ENCODE measurements around the gene PNLDC1. TPM values are rescaled to one million over a fixed set of nuclear protein-coding genes. Genes with fewer than 3 reads are reported as not detected.

Gene PNLDC1, protein sequence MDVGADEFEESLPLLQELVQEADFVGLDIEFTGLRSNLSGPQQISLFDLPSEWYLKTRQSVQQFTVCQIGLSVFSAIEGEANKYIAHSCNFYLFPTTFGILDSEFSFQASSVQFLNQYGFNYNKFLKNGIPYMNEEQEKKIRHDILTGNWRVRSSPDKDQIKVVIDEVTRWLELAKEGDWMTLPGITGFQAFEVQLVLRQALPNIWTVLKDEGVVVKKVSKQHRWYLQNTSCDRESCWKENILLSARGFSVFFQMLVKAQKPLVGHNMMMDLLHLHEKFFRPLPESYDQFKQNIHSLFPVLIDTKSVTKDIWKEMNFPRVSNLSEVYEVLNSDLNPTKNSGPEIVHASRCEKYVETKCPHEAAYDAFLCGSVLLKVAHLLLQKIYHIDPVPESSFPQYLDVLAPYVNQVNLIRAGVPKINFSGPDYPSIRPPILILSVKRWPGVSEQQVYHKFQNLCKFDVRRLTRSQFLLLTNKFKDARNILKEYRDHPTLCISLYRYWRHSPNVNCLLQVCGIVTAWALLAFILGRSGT
- not detected for total RNA-seq

DNA sequence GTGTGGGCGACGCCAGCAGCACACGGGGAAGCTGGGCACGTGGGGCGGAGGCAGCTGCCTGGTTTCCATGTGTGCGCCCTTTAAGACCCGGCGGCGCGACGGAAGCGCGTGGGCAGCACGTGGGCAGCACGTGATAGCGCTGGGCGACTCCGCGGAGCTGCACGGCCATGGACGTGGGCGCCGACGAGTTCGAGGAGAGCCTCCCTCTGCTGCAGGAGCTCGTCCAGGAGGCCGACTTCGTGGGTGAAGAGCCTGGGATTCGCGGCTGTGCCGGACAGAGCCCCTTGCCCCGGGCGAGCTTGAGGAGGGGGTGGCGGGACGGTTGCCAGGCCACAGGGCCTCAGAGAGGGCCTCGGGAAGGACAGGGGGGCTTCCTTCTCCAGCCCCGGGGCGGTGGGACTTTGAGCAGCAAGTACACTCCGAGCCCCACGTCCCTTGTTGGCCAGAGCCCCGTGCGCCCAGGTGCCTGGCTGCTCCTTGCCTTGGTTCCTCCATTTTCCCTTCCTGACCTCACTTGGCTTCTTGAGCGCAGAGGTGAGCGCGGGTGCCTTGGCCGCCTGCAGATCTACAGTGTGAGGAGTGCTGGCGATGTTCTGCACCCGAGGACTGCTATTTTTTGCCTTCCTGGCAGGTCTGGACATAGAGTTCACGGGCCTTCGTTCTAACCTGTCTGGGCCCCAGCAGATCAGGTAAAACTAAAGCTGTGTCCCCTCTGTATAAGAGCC, at the start of gene PNLDC1:
PNLDC1 (plus strand) TSS at position 136 of the 725 bp plus-strand sequence; CDS start at position 168, 32 bp downstream.
- Histone ChIP-seq H3K9me3 (ENCODE audit: control insufficient read depth in 3 of 3, low read length in 3 of 3) (no peaks in the 10 kb centered on the region), H3K36me3 (ENCODE audit: control insufficient read depth in 3 of 3, insufficient read depth in 3 of 3, low read length in 3 of 3) (peaks cover 12 to 28% (median 27%) of the 10 kb centered on the region in 3 donors), H3K4me3 (ENCODE audit: low read length in 3 of 3) (no peak within 1 kb of the TSS), H3K4me1 (ENCODE audit: control insufficient read depth in 3 of 3, insufficient read depth in 3 of 3, low read length in 3 of 3) (no peaks in the 10 kb centered on the region), H3K9ac (ENCODE audit: low read depth in 1 of 3, low read length in 3 of 3) (no peak within 1 kb of the TSS), H3K27me3 (ENCODE audit: control insufficient read depth in 3 of 3, insufficient read depth in 3 of 3, low read length in 3 of 3) (no peaks in the 10 kb centered on the region), H3K27ac (ENCODE audit: low read depth, low read length) (no peak within 1 kb of the TSS)

DNA sequence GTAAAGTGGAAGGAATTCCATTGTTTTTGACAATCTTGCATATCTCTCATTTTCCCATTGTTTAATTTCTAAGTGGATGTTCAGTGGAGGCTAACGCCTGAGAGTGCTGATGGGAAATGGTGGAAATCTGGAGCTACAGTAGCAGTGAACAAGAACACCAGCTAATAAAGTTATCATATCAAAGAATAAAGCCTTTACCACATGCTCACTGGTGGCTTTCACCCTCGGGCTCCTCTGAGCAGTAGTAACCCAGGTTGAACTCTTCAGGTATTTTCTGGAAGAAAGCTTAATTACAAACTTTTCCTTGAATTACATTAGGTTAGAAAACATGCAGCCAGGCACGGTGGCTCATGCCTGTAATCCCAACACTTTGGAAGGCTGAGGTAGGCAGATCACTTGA, 48.6 kb upstream of the PNLDC1 start:
- no peaks in the 10 kb centered on the region for H3K27me3 ChIP-seq (ENCODE audit: control insufficient read depth in 3 of 3, insufficient read depth in 3 of 3, low read length in 3 of 3)
- no peak overlapping the region for H3K9ac ChIP-seq (ENCODE audit: low read depth in 1 of 3, low read length in 3 of 3)
- H3K4me1 ChIP-seq (ENCODE audit: control insufficient read depth in 3 of 3, insufficient read depth in 3 of 3, low read length in 3 of 3) = peaks cover 0 to 5% (median 0%) of the 10 kb centered on the region in 3 donors
- H3K27ac ChIP-seq (ENCODE audit: low read depth, low read length) = no peak overlapping the region
- no peaks in the 10 kb centered on the region for H3K9me3 ChIP-seq (ENCODE audit: control insufficient read depth in 3 of 3, low read length in 3 of 3)
- H3K36me3 ChIP-seq (ENCODE audit: control insufficient read depth in 3 of 3, insufficient read depth in 3 of 3, low read length in 3 of 3) = peaks cover 20 to 59% (median 53%) of the 10 kb centered on the region in 3 donors
- H3K4me3 ChIP-seq (ENCODE audit: low read length in 3 of 3) = no peak overlapping the region

DNA sequence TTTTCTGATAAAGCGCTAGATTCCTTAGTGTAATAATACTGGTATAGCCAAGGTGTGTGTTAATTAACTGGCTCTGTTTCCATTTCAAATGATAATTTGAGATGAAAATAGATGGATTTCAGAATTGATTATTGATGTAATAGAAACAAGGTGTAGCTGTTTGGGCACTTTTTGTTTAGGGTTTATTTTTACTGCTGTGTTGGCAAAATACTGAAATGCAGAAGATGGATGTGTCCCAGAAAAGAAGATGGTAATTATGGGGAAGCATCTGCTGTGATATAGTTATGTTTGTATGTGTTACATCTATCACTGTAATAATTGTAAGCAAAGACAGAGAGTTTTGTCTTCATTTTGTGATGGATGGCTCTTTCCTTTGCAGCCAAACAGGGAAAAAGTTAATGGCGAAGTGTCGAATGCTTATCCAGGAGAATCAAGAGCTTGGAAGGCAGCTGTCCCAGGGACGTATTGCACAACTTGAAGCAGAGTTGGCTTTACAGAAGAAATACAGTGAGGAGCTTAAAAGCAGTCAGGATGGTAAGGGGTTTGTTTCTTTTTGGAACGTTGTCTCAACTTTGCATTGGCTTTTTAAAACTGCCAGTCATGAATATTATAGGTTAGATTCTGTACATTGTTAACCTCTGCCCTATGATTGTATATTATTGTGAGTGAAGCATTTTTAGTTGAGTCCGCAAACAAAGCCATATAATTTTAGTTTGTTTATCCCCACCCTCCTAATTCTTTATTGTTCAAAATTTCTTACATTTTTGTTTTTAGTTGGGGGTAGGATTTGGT, 46.8 kb upstream of the PNLDC1 start:
- no peak overlapping the region for H3K27ac ChIP-seq (ENCODE audit: low read depth, low read length)
- no peak overlapping the region for H3K4me3 ChIP-seq (ENCODE audit: low read length in 3 of 3)
- no peaks in the 10 kb centered on the region for H3K27me3 ChIP-seq (ENCODE audit: control insufficient read depth in 3 of 3, insufficient read depth in 3 of 3, low read length in 3 of 3)
- no peaks in the 10 kb centered on the region for H3K9me3 ChIP-seq (ENCODE audit: control insufficient read depth in 3 of 3, low read length in 3 of 3)
- H3K4me1 ChIP-seq (ENCODE audit: control insufficient read depth in 3 of 3, insufficient read depth in 3 of 3, low read length in 3 of 3) = peaks cover 0 to 5% (median 0%) of the 10 kb centered on the region in 3 donors
- H3K36me3 ChIP-seq (ENCODE audit: control insufficient read depth in 3 of 3, insufficient read depth in 3 of 3, low read length in 3 of 3) = peaks cover 18 to 51% (median 47%) of the 10 kb centered on the region in 3 donors
- H3K9ac ChIP-seq (ENCODE audit: low read depth in 1 of 3, low read length in 3 of 3) = no peak overlapping the region

DNA sequence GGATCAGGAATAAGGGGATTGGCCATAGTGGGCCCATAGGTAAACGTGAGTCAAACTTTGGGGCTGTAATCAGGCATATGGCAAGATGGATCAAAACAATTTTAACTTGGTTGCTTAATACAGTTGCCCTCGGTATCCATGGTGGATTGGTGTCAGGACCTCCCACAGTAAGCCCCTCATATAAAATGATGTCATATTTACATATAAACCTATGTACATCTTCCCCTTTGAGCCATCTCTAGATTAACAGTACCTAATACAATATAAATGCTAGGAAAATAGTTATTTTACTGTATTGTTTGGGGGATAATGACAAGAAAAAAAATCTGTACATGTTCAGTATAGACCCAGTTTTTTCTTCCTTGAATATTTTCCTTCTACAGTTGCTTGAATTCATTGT, 45.7 kb upstream of the PNLDC1 start:
- Histone ChIP-seq H3K4me3 (ENCODE audit: low read length in 3 of 3) (no peak overlapping the region), H3K4me1 (ENCODE audit: control insufficient read depth in 3 of 3, insufficient read depth in 3 of 3, low read length in 3 of 3) (peaks cover 0 to 5% (median 0%) of the 10 kb centered on the region in 3 donors), H3K36me3 (ENCODE audit: control insufficient read depth in 3 of 3, insufficient read depth in 3 of 3, low read length in 3 of 3) (peaks cover 19 to 47% (median 42%) of the 10 kb centered on the region in 3 donors), H3K27ac (ENCODE audit: low read depth, low read length) (no peak overlapping the region), H3K27me3 (ENCODE audit: control insufficient read depth in 3 of 3, insufficient read depth in 3 of 3, low read length in 3 of 3) (no peaks in the 10 kb centered on the region), H3K9me3 (ENCODE audit: control insufficient read depth in 3 of 3, low read length in 3 of 3) (no peaks in the 10 kb centered on the region), H3K9ac (ENCODE audit: low read depth in 1 of 3, low read length in 3 of 3) (no peak overlapping the region)

DNA sequence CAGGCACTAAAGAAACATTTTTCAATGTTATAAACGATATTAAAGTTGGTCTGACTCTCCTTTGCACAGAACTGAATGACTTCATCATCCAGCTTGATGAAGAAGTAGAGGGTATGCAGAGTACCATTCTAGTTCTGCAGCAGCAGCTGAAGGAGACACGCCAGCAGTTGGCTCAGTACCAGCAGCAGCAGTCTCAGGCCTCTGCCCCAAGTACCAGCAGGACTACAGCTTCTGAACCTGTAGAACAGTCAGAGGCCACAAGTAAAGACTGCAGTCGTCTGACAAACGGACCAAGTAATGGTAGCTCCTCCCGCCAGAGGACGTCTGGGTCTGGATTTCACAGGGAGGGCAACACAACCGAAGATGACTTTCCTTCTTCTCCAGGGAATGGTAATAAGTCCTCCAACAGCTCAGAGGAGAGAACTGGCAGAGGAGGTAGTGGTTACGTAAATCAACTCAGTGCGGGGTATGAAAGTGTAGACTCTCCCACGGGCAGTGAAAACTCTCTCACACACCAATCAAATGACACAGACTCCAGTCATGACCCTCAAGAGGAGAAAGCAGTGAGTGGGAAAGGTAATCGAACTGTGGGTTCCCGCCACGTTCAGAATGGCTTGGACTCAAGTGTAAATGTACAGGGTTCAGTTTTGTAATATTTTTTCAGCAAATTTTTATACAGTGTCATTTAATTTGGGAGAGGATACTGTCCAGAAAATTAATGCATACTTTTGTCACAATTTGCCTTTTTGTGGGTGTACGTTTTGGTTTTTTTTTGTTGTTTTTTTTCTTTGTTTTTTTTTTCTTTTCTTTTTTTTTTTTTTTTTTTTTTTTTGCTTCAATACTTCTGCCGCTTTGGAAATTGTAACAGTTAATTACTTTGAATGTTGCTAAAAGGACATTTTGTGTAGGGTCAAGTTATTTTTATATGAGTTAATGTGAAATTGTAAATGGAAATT, 44.8 kb upstream of the PNLDC1 start:
- no peak overlapping the region for H3K27ac ChIP-seq (ENCODE audit: low read depth, low read length)
- H3K4me1 ChIP-seq (ENCODE audit: control insufficient read depth in 3 of 3, insufficient read depth in 3 of 3, low read length in 3 of 3) = peaks cover 0 to 5% (median 0%) of the 10 kb centered on the region in 3 donors
- peaks cover 19 to 44% (median 42%) of the 10 kb centered on the region in 3 donors for H3K36me3 ChIP-seq (ENCODE audit: control insufficient read depth in 3 of 3, insufficient read depth in 3 of 3, low read length in 3 of 3)
- no peak overlapping the region for H3K4me3 ChIP-seq (ENCODE audit: low read length in 3 of 3)
- no peaks in the 10 kb centered on the region for H3K9me3 ChIP-seq (ENCODE audit: control insufficient read depth in 3 of 3, low read length in 3 of 3)
- H3K27me3 ChIP-seq (ENCODE audit: control insufficient read depth in 3 of 3, insufficient read depth in 3 of 3, low read length in 3 of 3) = no peaks in the 10 kb centered on the region
- peak overlapping the region in 1 of 3 donors; percentile 24 for H3K9ac ChIP-seq (ENCODE audit: low read depth in 1 of 3, low read length in 3 of 3)

DNA sequence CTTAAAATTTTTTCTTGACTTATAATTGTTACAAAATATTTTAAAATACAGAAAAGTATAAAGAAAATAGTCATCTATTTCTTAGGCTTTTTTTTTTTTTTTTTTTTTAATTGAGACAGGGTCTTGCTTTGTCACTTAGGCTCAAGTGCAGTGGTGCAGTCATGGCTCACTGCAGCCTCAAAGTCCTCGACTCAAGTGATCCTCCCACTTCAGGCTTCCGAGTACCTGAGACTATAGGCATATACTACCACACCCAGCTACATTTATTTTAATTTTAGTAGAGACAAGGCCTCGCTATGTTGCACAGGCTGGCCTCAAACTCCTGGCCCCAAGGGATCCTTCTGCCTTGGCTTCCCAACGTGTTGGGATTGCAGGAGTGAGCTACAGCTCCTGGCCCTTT, 43.6 kb upstream of the PNLDC1 start:
- Histone ChIP-seq H3K27ac (ENCODE audit: low read depth, low read length) (no peak overlapping the region), H3K36me3 (ENCODE audit: control insufficient read depth in 3 of 3, insufficient read depth in 3 of 3, low read length in 3 of 3) (peaks cover 19 to 41% (median 38%) of the 10 kb centered on the region in 3 donors), H3K9me3 (ENCODE audit: control insufficient read depth in 3 of 3, low read length in 3 of 3) (no peaks in the 10 kb centered on the region), H3K27me3 (ENCODE audit: control insufficient read depth in 3 of 3, insufficient read depth in 3 of 3, low read length in 3 of 3) (no peaks in the 10 kb centered on the region), H3K4me1 (ENCODE audit: control insufficient read depth in 3 of 3, insufficient read depth in 3 of 3, low read length in 3 of 3) (peaks cover 5 to 16% (median 12%) of the 10 kb centered on the region in 3 donors), H3K4me3 (ENCODE audit: low read length in 3 of 3) (no peak overlapping the region), H3K9ac (ENCODE audit: low read depth in 1 of 3, low read length in 3 of 3) (no peak overlapping the region)

DNA sequence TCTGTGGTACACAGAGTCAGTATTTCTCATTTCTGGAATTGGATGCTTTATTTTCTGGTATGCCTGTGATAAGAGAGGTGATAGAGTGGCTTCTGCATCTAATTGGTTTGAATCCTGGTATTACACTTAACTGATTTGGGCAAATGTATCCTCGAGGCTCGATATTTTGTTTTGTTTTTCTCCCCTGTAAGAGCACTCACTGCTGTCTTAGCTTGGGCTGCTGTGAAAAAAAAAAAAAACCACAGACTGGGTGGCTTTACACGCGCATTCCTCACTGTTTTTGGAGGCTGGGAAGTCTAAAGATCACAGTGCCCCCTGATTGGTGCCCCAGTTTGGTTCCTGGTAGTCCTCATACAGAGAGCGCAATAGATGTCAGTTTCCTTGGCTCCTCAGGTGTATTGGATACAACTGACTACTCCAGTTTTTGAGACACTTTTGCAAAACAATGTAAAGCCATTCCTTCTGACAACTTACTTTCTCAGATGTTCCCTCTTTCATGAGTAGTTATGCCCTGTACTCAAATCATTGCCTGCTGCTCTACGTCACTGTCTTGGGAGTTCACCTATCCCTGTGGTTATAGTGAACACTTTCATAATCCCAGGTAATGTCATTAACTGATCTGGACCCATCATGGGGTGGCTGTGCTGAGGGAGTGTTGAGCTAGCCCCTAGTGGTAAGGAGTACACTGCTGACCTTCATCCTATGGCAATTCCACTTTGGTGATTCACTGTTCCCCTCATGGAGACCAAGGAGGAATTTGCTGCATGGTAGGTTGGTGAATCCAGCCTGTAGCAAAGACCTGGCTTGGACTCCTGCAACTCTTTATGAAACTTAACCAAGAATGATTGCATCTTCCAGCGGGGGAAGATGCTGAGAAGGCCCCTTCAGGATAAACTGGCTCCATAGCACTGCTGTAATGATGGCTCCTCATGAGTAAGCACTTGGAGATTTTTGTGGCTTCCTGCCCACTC, 41.8 kb upstream of the PNLDC1 start:
- Histone ChIP-seq H3K36me3 (ENCODE audit: control insufficient read depth in 3 of 3, insufficient read depth in 3 of 3, low read length in 3 of 3) (peaks cover 19 to 33% (median 30%) of the 10 kb centered on the region in 3 donors), H3K9me3 (ENCODE audit: control insufficient read depth in 3 of 3, low read length in 3 of 3) (no peaks in the 10 kb centered on the region), H3K27me3 (ENCODE audit: control insufficient read depth in 3 of 3, insufficient read depth in 3 of 3, low read length in 3 of 3) (no peaks in the 10 kb centered on the region), H3K9ac (ENCODE audit: low read depth in 1 of 3, low read length in 3 of 3) (no peak overlapping the region), H3K27ac (ENCODE audit: low read depth, low read length) (no peak overlapping the region), H3K4me3 (ENCODE audit: low read length in 3 of 3) (no peak overlapping the region), H3K4me1 (ENCODE audit: control insufficient read depth in 3 of 3, insufficient read depth in 3 of 3, low read length in 3 of 3) (peaks cover 13 to 24% (median 21%) of the 10 kb centered on the region in 3 donors)

DNA sequence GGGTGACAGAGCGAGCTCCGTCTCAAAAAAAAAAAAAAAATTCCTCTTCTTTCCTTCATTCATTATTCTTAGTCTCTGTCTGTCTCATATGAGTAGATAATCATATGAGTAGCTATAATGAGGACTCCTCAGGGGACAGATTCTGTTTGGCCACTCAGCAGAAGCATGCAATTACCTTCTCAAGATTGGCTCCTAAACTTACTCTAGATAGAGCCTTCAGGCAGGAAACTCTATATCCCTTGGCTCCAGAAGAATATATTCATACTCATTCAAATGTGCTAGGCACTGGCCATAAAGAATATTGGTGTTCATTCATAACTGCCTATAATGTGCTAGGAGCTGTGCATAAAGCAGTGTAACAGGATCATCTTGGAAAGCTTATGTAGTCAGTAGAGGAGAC, 40.4 kb upstream of the PNLDC1 start:
- H3K36me3 ChIP-seq (ENCODE audit: control insufficient read depth in 3 of 3, insufficient read depth in 3 of 3, low read length in 3 of 3) = peaks cover 17 to 30% (median 26%) of the 10 kb centered on the region in 3 donors
- peaks cover 13 to 24% (median 21%) of the 10 kb centered on the region in 3 donors for H3K4me1 ChIP-seq (ENCODE audit: control insufficient read depth in 3 of 3, insufficient read depth in 3 of 3, low read length in 3 of 3)
- H3K27me3 ChIP-seq (ENCODE audit: control insufficient read depth in 3 of 3, insufficient read depth in 3 of 3, low read length in 3 of 3) = no peaks in the 10 kb centered on the region
- H3K9me3 ChIP-seq (ENCODE audit: control insufficient read depth in 3 of 3, low read length in 3 of 3) = no peaks in the 10 kb centered on the region
- no peak overlapping the region for H3K27ac ChIP-seq (ENCODE audit: low read depth, low read length)
- no peak overlapping the region for H3K9ac ChIP-seq (ENCODE audit: low read depth in 1 of 3, low read length in 3 of 3)
- H3K4me3 ChIP-seq (ENCODE audit: low read length in 3 of 3) = no peak overlapping the region

Data from skeletal muscle tissue (tissue), 4 donors.